NCI-H2171 treated with DMSO at 0.1 percent for 48 hours (cell line): ENCODE measurements around the gene FHL5.
A peak's percentile ranks its signal among the peaks of the same experiment; 100 is the strongest.
"Not testable (repeated sequence)": the region's sequence is repeated elsewhere in the genome, so short reads cannot be mapped to it uniquely, and the experiment has no call there.

ENCODE experiments used
- DNase-seq: peaks from one replicate; lab custom pipeline; 2025; lab: John Stamatoyannopoulos, UW

The FHL5 gene

GRCh38 chr6:96562886-96563285 lies at the start of gene FHL5:
Gene FHL5, plus strand, starts transcription at chr6:96563128. Its CDS starts 40,486 bp downstream, at chr6:96603614.
- no peak for DNase-seq

GRCh38 chr6:96520171-96521115 lies 42.5 kb upstream of the FHL5 start:
- DNase-seq = no peak

- DNase-seq = no peak
Measured at GRCh38 chr6:96521306-96521643, 41.7 kb upstream of the FHL5 start.

GRCh38 chr6:96521644-96522464 lies 41.1 kb upstream of the FHL5 start, which contains the start of gene UFL1:
Gene UFL1, plus strand, starts transcription at chr6:96521806. Its CDS starts 68 bp downstream, at chr6:96521874.
- peak; percentile 96 for DNase-seq

- no peak for DNase-seq
Measured at GRCh38 chr6:96522465-96523009, 40.4 kb upstream of the FHL5 start.

GRCh38 chr6:96528193-96528592 lies 34.7 kb upstream of the FHL5 start:
- DNase-seq = no peak

- no peak for DNase-seq
Measured at GRCh38 chr6:96532399-96532798, 30.5 kb upstream of the FHL5 start.

GRCh38 chr6:96537726-96538125 lies 25.2 kb upstream of the FHL5 start:
- no peak for DNase-seq

- peak; percentile 56 for DNase-seq
Measured at GRCh38 chr6:96542702-96543101, 20.2 kb upstream of the FHL5 start.

- DNase-seq = no peak
Measured at GRCh38 chr6:96545882-96546281, 17.0 kb upstream of the FHL5 start.

GRCh38 chr6:96547654-96548053 lies 15.3 kb upstream of the FHL5 start:
- DNase-seq = no peak

GRCh38 chr6:96554558-96554957 lies 8.4 kb upstream of the FHL5 start:
- DNase-seq = no peak

GRCh38 chr6:96559740-96560139 lies 3.2 kb upstream of the FHL5 start:
- not testable (repeated sequence) for DNase-seq

GRCh38 chr6:96563853-96564252 lies 925 bp downstream of the FHL5 start:
- DNase-seq = no peak

- DNase-seq = no peak
Measured at GRCh38 chr6:96570053-96570452, 7.1 kb downstream of the FHL5 start.

GRCh38 chr6:96571551-96571950 lies 8.6 kb downstream of the FHL5 start:
- no peak for DNase-seq

GRCh38 chr6:96575359-96575758 lies 12.4 kb downstream of the FHL5 start:
- no peak for DNase-seq

GRCh38 chr6:96576221-96576620 lies 13.3 kb downstream of the FHL5 start:
- DNase-seq = no peak

GRCh38 chr6:96582021-96582420 lies 19.1 kb downstream of the FHL5 start:
- no peak for DNase-seq

- DNase-seq = no peak
Measured at GRCh38 chr6:96582436-96582835, 19.5 kb downstream of the FHL5 start.

GRCh38 chr6:96604420-96604819 lies 41.5 kb downstream of the FHL5 start:
- peak; percentile 55 for DNase-seq

- DNase-seq = no peak
Measured at GRCh38 chr6:96608074-96608473, 45.1 kb downstream of the FHL5 start.

- DNase-seq = no peak
Measured at GRCh38 chr6:96610019-96610418, 47.1 kb downstream of the FHL5 start.
